Measurements from ENCODE around the gene ANO9.
"Not testable (repeated sequence)": the region's sequence is repeated elsewhere in the genome, so short reads cannot be mapped to it uniquely, and the experiment has no call there.

The ANO9 gene

DNA sequence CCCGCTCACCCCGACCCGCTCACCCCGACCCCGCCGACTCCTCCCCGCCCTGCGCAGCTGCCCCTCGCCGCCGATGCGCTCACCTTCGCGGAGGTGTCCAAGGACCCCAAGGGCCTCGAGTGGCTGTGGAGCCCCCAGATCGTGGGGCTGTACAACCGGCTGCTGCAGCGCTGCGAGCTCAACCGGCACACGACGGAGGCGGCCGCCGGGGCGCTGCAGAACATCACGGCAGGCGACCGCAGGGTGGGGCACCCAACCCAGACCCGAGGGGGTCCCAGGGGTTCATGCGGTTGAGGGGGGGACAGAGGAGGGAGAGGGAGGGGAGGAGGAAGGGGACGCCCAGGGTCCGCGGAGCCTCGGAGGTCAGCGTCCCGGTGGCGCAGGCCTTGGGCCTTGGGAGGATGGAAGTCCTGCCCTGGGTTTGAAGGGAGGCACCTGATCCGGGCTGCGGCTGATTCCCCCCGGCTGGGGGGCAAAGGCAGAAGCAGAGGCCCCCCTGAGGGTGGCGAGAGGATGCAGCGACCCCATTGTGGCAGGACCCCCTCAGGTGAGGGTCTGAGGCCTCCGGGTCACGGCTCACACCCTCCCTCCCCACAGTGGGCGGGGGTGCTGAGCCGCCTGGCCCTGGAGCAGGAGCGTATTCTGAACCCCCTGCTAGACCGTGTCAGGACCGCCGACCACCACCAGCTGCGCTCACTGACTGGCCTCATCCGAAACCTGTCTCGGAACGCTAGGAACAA lies 38.6 kb downstream of the ANO9 start:
- no peak overlapping the region for H2AFZ ChIP-seq (ENCODE audit: low read length)
- H3K4me2 ChIP-seq (ENCODE audit: low read length): no peak overlapping the region

DNA sequence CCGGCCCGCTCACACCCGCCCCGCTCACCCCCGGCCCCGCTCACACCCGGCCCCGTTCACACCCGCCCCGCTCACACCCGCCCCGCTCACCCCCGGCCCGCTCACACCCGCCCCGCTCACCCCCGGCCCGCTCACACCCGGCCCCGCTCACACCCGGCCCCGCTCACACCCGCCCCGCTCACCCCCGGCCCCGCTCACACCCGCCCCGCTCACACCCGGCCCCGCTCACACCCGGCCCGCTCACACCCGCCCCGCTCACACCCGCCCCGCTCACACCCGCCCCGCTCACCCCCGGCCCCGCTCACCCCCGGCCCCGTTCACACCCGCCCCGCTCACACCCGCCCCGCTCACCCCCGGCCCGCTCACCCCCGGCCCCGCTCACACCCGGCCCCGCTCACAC lies 40.6 kb downstream of the ANO9 start:
- not testable (repeated sequence) for H3K4me2 ChIP-seq (ENCODE audit: low read length); H3K79me2 ChIP-seq (ENCODE audit: insufficient read depth, low read length); H3K36me3 ChIP-seq (ENCODE audit: insufficient read depth, low read length); H3K4me1 ChIP-seq (ENCODE audit: insufficient read depth, low read length, severe bottlenecking); H3K9me2 ChIP-seq (ENCODE audit: low read depth, low read length); H3K27me3 ChIP-seq (ENCODE audit: insufficient read depth, low read length); H3K4me3 ChIP-seq (ENCODE audit: low read depth, low read length, poor library complexity, severe bottlenecking); H2AFZ ChIP-seq (ENCODE audit: low read length); H3K9ac ChIP-seq (ENCODE audit: low read length); H3F3A ChIP-seq (ENCODE audit: insufficient read depth, low read length); H3K9me3 ChIP-seq (ENCODE audit: low read length); H4K20me1 ChIP-seq (ENCODE audit: insufficient read depth, low read length); H3K27ac ChIP-seq (ENCODE audit: low read depth, low read length, poor library complexity, severe bottlenecking)

More for the DNA sequence above, 38.6 kb downstream of the ANO9 start:
- Histone ChIP-seq H3K4me1 (ENCODE audit: insufficient read depth, low read length, severe bottlenecking) (peaks cover 11% of the 10 kb centered on the region), H3K36me3 (ENCODE audit: insufficient read depth, low read length) (no peaks in the 10 kb centered on the region), H4K20me1 (ENCODE audit: insufficient read depth, low read length) (no peaks in the 10 kb centered on the region), H3K9ac (ENCODE audit: low read length) (no peak overlapping the region), H3K79me2 (ENCODE audit: insufficient read depth, low read length) (no peaks in the 10 kb centered on the region), H3K27ac (ENCODE audit: low read depth, low read length, poor library complexity, severe bottlenecking) (no peak overlapping the region), H3K9me3 (ENCODE audit: low read length) (peaks cover 5% of the 10 kb centered on the region; the same call in 1 of the 2 replicates), H3K27me3 (ENCODE audit: insufficient read depth, low read length) (no peaks in the 10 kb centered on the region), H3K9me2 (ENCODE audit: low read depth, low read length) (no peaks in the 10 kb centered on the region), H3F3A (ENCODE audit: insufficient read depth, low read length) (no peaks in the 10 kb centered on the region), H3K4me3 (ENCODE audit: low read depth, low read length, poor library complexity, severe bottlenecking) (no peak overlapping the region)
- TF ChIP-seq, protein P1, sequence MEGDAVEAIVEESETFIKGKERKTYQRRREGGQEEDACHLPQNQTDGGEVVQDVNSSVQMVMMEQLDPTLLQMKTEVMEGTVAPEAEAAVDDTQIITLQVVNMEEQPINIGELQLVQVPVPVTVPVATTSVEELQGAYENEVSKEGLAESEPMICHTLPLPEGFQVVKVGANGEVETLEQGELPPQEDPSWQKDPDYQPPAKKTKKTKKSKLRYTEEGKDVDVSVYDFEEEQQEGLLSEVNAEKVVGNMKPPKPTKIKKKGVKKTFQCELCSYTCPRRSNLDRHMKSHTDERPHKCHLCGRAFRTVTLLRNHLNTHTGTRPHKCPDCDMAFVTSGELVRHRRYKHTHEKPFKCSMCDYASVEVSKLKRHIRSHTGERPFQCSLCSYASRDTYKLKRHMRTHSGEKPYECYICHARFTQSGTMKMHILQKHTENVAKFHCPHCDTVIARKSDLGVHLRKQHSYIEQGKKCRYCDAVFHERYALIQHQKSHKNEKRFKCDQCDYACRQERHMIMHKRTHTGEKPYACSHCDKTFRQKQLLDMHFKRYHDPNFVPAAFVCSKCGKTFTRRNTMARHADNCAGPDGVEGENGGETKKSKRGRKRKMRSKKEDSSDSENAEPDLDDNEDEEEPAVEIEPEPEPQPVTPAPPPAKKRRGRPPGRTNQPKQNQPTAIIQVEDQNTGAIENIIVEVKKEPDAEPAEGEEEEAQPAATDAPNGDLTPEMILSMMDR (IDR thresholded peaks at IDR 0.05; ENCODE audit: low read length): no peak
- no peak for TF ChIP-seq EZH2 (IDR thresholded peaks at IDR 0.05; ENCODE audit: borderline replicate concordance, low read length)

DNA sequence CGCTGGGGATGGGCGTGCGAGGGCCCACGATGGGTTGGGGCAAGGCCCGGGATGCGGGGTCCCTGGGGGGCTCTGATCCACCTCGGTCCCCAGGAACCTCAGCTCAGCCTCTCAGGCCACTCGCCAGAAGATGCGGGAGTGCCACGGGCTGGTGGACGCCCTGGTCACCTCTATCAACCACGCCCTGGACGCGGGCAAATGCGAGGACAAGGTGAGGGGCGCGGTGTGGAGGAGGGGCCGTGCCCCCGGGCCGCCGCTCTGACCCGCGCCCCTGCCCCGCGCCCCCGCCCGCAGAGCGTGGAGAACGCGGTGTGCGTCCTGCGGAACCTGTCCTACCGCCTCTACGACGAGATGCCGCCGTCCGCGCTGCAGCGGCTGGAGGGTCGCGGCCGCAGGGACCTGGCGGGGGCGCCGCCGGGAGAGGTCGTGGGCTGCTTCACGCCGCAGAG lies 41.5 kb downstream of the ANO9 start:
- no peak overlapping the region for H2AFZ ChIP-seq (ENCODE audit: low read length)
- no peaks in the 10 kb centered on the region for H3K9me2 ChIP-seq (ENCODE audit: low read depth, low read length)
- H3K4me3 ChIP-seq (ENCODE audit: low read depth, low read length, poor library complexity, severe bottlenecking): no peak overlapping the region
- H3K27me3 ChIP-seq (ENCODE audit: insufficient read depth, low read length): no peaks in the 10 kb centered on the region
- H4K20me1 ChIP-seq (ENCODE audit: insufficient read depth, low read length): no peaks in the 10 kb centered on the region
- peaks cover 5% of the 10 kb centered on the region; the same call in 1 of the 2 replicates for H3K9me3 ChIP-seq (ENCODE audit: low read length)
- H3K79me2 ChIP-seq (ENCODE audit: insufficient read depth, low read length): no peaks in the 10 kb centered on the region
- H3F3A ChIP-seq (ENCODE audit: insufficient read depth, low read length): no peaks in the 10 kb centered on the region
- TF ChIP-seq, protein P1 (IDR thresholded peaks at IDR 0.05; ENCODE audit: low read length): no peak
- no peak for TF ChIP-seq EZH2 (IDR thresholded peaks at IDR 0.05; ENCODE audit: borderline replicate concordance, low read length)
- no peaks in the 10 kb centered on the region for H3K4me1 ChIP-seq (ENCODE audit: insufficient read depth, low read length, severe bottlenecking)
- no peak overlapping the region for H3K27ac ChIP-seq (ENCODE audit: low read depth, low read length, poor library complexity, severe bottlenecking)
- no peaks in the 10 kb centered on the region for H3K36me3 ChIP-seq (ENCODE audit: insufficient read depth, low read length)
- H3K4me2 ChIP-seq (ENCODE audit: low read length): no peak overlapping the region
- no peak overlapping the region for H3K9ac ChIP-seq (ENCODE audit: low read length)

DNA sequence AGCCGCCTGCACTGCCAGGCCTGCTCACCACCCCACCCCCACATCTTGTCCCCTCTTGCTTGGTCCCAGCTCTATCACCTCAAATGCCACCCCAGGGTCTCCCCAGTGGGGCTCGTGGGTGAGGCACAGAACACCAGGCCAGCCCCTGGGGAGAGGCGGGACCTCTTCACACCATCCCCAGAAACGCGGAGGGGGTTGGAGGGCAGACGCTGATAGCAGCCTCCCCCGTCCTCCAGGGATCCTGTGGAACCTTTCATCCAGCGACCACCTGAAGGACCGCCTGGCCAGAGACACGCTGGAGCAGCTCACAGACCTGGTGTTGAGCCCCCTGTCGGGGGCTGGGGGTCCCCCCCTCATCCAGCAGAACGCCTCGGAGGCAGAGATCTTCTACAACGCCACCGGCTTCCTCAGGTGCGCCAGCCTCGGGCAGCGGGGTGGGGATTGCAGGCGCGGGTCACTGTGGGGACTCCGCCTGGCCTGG lies 42.0 kb downstream of the ANO9 start:
- Histone ChIP-seq H3K36me3 (ENCODE audit: insufficient read depth, low read length) (no peaks in the 10 kb centered on the region), H4K20me1 (ENCODE audit: insufficient read depth, low read length) (no peaks in the 10 kb centered on the region), H3K9ac (ENCODE audit: low read length) (no peak overlapping the region), H3K4me1 (ENCODE audit: insufficient read depth, low read length, severe bottlenecking) (no peaks in the 10 kb centered on the region), H3K79me2 (ENCODE audit: insufficient read depth, low read length) (no peaks in the 10 kb centered on the region), H3F3A (ENCODE audit: insufficient read depth, low read length) (no peaks in the 10 kb centered on the region), H3K9me2 (ENCODE audit: low read depth, low read length) (no peaks in the 10 kb centered on the region), H2AFZ (ENCODE audit: low read length) (no peak overlapping the region), H3K9me3 (ENCODE audit: low read length) (peaks cover 5% of the 10 kb centered on the region; the same call in 1 of the 2 replicates), H3K4me2 (ENCODE audit: low read length) (no peak overlapping the region), H3K4me3 (ENCODE audit: low read depth, low read length, poor library complexity, severe bottlenecking) (no peak overlapping the region), H3K27me3 (ENCODE audit: insufficient read depth, low read length) (0 out of 2 replicates have a peak, but pooled peaks cover 5% of the 10 kb centered on the region), H3K27ac (ENCODE audit: low read depth, low read length, poor library complexity, severe bottlenecking) (no peak overlapping the region)
- TF ChIP-seq EZH2 (IDR thresholded peaks at IDR 0.05; ENCODE audit: borderline replicate concordance, low read length): no peak
- TF ChIP-seq, protein P1 (IDR thresholded peaks at IDR 0.05; ENCODE audit: low read length): no peak

Measured in OCI-LY1 (cell line).